ENCODE results near the gene CHRNA4. TPM values are rescaled to one million over a fixed set of nuclear protein-coding genes. Genes with fewer than 3 reads are reported as not detected.

The CHRNA4 gene
- total and polyA plus RNA-seq, 2 of the 13 experiments (the other 11 are each of a cell fraction or from before 2014, with no cell fraction given) = not detected

DNA sequence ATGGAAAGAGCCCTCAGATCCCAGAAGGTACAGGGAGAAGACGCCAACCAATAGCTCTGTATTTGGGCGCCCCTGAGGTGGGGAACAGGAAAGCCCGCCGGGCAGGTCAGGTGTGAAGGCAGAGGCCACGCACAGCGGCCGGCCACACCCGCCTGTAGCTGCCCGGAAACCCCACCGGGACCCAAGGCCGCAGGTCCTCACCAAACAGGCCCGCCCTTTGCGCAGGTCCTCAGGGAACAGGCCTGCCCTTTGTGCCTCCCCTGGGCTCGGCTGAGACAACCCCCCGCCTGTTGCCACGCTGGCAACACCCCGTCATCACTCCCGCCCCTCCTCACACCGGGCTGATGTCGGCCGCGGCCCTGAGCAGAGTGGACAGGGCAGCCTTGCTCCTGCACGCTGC is 44.9 kb upstream of the CHRNA4 start (continued):
- TF ChIP-seq, protein P1, sequence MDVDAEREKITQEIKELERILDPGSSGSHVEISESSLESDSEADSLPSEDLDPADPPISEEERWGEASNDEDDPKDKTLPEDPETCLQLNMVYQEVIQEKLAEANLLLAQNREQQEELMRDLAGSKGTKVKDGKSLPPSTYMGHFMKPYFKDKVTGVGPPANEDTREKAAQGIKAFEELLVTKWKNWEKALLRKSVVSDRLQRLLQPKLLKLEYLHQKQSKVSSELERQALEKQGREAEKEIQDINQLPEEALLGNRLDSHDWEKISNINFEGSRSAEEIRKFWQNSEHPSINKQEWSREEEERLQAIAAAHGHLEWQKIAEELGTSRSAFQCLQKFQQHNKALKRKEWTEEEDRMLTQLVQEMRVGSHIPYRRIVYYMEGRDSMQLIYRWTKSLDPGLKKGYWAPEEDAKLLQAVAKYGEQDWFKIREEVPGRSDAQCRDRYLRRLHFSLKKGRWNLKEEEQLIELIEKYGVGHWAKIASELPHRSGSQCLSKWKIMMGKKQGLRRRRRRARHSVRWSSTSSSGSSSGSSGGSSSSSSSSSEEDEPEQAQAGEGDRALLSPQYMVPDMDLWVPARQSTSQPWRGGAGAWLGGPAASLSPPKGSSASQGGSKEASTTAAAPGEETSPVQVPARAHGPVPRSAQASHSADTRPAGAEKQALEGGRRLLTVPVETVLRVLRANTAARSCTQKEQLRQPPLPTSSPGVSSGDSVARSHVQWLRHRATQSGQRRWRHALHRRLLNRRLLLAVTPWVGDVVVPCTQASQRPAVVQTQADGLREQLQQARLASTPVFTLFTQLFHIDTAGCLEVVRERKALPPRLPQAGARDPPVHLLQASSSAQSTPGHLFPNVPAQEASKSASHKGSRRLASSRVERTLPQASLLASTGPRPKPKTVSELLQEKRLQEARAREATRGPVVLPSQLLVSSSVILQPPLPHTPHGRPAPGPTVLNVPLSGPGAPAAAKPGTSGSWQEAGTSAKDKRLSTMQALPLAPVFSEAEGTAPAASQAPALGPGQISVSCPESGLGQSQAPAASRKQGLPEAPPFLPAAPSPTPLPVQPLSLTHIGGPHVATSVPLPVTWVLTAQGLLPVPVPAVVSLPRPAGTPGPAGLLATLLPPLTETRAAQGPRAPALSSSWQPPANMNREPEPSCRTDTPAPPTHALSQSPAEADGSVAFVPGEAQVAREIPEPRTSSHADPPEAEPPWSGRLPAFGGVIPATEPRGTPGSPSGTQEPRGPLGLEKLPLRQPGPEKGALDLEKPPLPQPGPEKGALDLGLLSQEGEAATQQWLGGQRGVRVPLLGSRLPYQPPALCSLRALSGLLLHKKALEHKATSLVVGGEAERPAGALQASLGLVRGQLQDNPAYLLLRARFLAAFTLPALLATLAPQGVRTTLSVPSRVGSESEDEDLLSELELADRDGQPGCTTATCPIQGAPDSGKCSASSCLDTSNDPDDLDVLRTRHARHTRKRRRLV (CRISPR knock-in tag; IDR thresholded peaks at IDR 0.05) = 0 out of 2 replicates have a peak, but pooled peaks have one; percentile 39
- no peak for TF ChIP-seq TCF7L2 (IDR thresholded peaks at IDR 0.05; ENCODE audit: low read depth, low read length)
- no peak for TF ChIP-seq TEF (CRISPR knock-in tag; IDR thresholded peaks at IDR 0.05)
- no peak for TF ChIP-seq ATRX (CRISPR knock-in tag; IDR thresholded peaks at IDR 0.05; ENCODE audit: borderline replicate concordance)
- TF ChIP-seq JARID2 (CRISPR knock-in tag; IDR thresholded peaks at IDR 0.05; ENCODE audit: insufficient replicate concordance) = no peak
- no peak for TF ChIP-seq U2AF2 (IDR thresholded peaks at IDR 0.05; ENCODE audit: low read depth, low read length)
- TF ChIP-seq ZNF460 (CRISPR knock-in tag; IDR thresholded peaks at IDR 0.05; ENCODE audit: borderline replicate concordance) = no peak
- TF ChIP-seq ZNF468 (CRISPR knock-in tag; IDR thresholded peaks at IDR 0.05) = no peak
- TF ChIP-seq PHF8 (CRISPR knock-in tag; IDR thresholded peaks at IDR 0.05) = peak; percentile 27; the same call in 1 of the 2 replicates
- TF ChIP-seq CEBPZ (IDR thresholded peaks at IDR 0.05; ENCODE audit: low read length) = no peak
- peak; percentile 17; the same call in 1 of the 2 replicates for TF ChIP-seq SP5 (CRISPR knock-in tag; IDR thresholded peaks at IDR 0.05; ENCODE audit: borderline replicate concordance, low read depth)
